Renal pelvis (tissue), 4 donors: Measurements from ENCODE around the gene TTLL1. TPM values are rescaled to one million over a fixed set of nuclear protein-coding genes. Genes with fewer than 3 reads are reported as not detected.
"Not testable (repeated sequence)": the region's sequence is repeated elsewhere in the genome, so short reads cannot be mapped to it uniquely, and the experiment has no call there.

Experiments
- DNase-seq: peaks from one replicate; pipeline ENCODE4 v3.0.0-alpha.2; 2013
- polyA plus RNA-seq, 3 donors: library from polyadenylated mRNA; unstranded; fragments of 120-200 nt; gene quantifications; one replicate each; pipeline ENCODE4 v1.2.1, GENCODE V29; 2013; ENCODE audit not compliant: insufficient read length in 3 of 3

The TTLL1 gene
- polyA plus RNA-seq, 3 donors, result 17.7 to 19.8 (median 18.5) TPM

DNA sequence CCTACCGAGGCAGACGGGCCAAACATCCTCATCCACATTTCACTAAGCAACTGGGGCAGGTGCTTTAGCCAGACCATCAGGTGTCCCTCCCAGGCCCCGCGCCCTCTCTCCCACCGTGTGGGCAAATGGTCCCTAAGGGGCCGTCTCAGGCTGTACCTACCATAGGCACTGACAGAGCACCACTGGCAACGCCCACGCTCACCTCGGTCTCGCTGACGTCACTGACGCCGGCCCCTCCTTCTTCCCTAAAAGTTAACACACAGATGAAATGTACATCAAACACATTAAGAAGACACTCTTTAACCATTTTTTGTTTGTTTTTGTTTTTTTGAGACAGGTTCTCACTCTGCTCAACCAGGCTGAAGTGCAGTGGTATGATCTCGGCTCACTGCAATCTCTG lies 9.4 kb downstream of the TTLL1 start:
- DNase-seq, result no peak

DNA sequence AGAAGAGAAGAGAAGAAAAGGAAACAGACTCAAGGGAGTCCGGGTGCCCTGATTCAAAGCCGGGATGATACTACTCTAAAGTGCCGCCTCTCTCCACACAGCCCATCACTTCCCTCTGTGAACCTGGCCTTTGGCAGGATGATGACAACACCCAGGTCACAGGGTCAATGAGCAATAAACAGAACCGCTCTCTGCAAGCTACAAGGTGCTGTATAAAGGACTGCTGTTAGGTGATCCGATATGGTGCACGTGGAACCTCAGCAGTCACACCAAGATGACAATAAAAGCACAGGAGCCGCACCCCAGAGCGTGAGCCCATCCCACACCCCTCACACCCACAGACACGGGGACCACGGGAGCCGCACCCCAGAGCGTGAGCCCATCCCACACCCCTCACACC lies 10.7 kb downstream of the TTLL1 start:
- DNase-seq, result no peak

- DNase-seq, result no peak
These were observed 11.9 kb downstream of the TTLL1 start for GRCh38 chr22:43077121-43077877.

DNA sequence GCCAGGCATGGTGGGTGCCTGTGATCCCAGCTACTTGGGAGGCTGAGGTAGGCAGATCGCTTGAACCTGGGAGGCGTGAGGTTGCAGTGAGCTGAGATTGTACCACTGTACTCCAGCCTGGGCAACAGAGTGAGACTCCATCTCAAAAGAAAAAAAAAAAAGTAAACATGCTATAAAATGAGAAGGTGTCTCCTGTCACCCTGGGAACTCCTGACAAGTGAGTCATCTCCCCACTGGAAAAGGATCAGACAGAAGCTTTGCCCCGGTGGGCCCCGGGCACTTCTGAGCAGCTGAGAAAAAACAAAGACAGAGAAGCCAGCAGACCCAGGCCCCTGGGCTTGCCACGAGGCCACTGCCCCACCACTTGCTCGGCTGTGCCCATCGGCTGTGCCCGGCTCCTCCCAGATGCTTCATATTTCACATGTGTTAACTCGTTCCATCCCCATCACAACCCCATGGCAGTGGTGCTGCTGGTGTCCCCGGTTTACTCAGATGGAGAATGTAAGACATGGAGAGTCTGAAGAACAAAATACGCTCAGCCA lies 22.3 kb downstream of the TTLL1 start:
- no peak for DNase-seq

DNA sequence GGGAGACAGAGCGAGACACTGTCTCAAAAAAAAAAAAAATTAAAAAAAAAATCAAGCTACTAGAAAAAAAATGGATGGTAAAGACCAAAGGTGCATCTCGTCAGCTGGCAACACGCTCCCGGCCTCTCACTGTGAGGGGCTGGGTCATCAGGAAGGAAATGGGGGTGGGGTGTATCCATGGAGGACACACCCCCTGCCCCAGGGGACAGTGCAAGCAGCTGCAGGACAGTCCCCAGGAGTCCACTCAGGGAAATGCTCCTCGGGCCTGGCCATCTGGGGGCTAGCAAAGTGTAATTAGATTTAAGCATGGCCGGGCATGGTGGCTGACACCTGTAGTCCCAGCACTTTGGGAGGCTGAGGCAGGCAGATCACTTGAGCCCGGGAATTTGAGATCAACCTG lies 23.1 kb downstream of the TTLL1 start:
- no peak for DNase-seq

GRCh38 chr22:43060183-43060582 lies 29.0 kb downstream of the TTLL1 start:
- no peak for DNase-seq

DNA sequence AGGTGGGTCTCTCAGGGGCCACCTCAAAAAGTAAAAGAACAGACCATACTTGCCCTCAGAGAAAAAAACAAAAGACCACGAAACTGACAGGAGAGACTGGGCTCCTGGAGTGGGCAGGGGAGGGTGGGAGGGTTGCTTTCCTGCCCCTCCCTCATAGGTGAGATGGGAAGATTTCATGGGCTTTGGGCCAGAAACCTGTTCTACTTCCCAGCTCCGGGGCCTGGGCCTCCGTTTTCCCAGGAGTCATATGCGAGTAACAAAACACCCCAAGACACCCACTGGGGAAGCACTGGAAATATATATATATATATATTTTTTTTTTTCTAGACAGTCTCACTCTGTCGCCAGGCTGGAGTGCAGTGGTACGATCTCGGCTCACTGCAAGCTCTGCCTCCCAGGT lies 31.6 kb downstream of the TTLL1 start:
- DNase-seq, result no peak

GRCh38 chr22:43053176-43053575 lies 36.0 kb downstream of the TTLL1 start:
- no peak for DNase-seq

DNA sequence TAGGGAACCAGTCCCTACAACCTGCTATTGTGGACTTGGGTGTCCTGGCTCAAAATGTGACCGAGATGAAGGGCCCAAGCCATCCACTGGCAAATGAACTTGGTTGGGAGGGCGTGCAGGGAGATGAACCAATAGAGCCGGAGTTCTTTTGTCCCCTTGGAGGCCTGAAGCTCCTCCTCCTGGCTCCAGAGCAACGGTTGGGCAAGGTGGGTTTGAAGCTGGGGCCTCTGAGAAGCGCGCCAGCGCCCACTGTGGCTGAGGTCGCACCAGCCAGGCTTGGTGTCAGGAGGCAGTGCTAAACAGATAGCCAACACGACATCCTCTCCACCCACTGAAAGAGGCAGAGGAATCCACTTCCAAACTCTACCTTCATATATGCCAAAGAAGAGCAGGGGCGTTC lies 38.2 kb downstream of the TTLL1 start:
- no peak for DNase-seq

GRCh38 chr22:43047605-43048004 lies 41.6 kb downstream of the TTLL1 start:
- DNase-seq, result no peak

DNA sequence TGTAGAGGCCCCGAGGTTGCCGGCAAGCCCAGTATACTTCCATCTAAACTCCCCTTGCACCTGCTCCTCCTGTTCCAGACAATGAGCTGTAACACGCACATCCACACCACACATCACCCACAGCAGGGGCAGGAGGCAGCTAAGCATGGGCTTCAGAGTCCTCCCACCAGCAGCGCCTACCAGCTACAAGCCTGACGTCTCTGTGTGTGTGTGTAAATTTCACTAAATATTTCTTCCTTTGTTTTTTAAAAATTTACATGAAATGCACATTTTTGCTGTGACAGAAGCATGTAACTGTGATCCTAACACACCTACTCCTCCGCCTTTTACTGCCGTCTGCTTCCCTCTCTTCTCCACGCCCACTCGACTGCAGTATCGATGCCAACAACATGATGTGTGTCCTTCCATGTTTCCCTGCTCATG lies 44.9 kb downstream of the TTLL1 start:
- no peak for DNase-seq

GRCh38 chr22:43042101-43042780 lies 47.0 kb downstream of the TTLL1 start:
- no peak for DNase-seq

DNA sequence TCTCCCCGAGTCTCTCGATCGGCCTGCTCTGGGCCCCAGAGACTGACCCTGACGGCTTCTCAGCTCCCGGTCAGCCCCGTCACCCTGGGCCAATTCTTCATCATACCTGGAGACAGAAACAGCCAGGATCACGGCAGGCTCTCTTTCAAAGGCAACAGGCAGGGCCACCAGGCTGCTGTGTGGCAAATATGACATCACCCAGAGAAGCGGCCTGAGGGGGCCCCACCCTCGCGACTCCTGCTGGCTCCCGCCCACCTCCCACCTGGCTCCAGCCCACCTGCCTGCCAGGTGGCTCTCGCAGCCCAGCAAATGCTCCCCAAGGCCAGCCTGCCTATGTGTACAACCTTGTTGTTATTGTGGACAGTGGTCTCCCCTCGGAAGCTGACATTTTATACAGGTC lies 49.4 kb downstream of the TTLL1 start:
- no peak for DNase-seq

DNA sequence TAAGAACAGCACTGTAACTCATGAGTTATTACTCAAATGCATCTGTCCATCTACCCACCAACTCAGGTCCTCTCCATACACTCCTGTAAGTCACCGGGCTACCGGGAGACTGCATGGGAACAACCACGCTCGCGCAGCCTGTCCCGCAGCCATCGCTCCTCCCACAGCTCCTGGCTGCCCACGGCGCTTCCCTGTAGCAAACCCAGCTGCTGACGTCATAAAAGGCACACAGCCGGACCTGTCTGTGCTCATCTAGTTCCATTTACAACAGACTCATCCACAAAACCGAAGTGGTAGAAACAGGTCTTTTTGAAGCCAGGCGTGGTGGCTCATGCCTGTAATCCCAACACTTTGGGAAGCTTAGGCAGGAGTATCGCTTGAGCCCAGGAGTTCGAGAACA lies 50.9 kb downstream of the TTLL1 start:
- DNase-seq, result no peak

- DNase-seq, result no peak
These were observed 52.8 kb downstream of the TTLL1 start for GRCh38 chr22:43036282-43036829.

DNA sequence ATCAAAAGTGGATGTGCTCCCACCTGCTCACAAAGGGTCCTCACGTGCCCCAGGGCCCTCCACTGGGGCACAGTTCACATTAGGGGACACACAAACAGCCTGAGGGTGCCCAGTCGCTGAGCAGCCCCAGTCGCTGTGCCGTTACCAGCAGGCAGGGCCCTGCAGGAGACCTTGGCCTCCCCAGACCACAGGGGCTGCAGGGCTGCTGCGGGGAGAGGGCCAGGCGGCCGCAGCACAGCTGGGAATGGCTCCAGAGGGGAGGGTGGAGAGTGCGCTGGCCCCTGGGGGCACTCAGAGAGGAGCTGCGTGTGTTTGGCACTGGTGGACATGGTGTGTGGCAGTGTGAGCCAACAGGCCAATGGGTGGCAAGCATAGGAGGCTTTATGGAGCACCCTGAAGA lies 53.9 kb downstream of the TTLL1 start:
- no peak for DNase-seq

- no peak for DNase-seq
These were observed 57.6 kb downstream of the TTLL1 start for GRCh38 chr22:43031617-43032016.

GRCh38 chr22:43018615-43019014 lies 70.6 kb downstream of the TTLL1 start:
- no peak for DNase-seq

DNA sequence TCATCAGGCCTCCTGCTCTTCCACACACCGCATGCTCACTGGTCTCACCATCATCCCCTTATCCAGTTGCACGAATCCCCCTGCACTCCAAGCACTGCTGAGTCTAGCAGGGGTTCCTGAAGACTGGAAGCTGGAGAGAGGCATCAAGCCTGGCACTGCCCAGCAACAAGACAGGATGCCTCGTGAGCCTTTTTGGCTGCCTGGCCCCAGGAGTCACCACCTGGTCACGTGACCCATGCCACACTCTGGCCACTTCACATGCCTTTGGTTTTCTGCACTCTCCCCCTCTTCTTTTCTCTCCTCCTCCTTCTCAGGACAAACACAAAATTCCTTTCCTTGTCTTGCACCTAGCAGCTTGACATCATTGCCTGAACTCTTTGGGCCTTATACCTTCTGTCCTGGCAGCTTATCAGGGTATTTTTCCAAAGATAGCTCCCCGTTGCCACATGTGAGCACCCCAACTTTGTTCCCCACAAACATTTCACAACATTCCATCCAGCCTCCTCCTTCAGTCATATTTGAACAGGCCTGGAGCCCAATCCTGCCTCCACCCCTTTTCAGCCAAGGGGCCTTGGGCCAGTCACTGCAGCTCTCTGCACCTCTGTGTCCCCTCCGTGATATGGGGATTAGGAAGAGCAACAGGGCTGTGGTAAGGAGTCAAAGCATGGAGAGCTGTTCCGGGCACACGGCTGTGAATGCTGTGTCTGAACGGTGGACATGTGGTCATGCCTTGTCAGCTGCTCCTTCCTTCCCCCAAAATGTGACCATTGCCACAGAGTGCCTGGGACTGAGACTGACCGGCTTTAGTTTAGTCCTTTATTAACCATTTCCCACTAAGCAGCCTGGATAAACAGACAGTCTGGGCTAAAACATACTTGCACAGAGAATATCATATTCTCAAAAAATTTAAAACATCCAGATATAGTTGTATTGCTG lies 71.4 kb downstream of the TTLL1 start:
- no peak for DNase-seq

GRCh38 chr22:43016150-43016549 lies 73.0 kb downstream of the TTLL1 start:
- not testable (repeated sequence) for DNase-seq

- no peak for DNase-seq
These were observed 73.5 kb downstream of the TTLL1 start for GRCh38 chr22:43015677-43016042.
